HG03097 (cell line): ENCODE measurements around the gene IGLL5.

Experiments used
- ATAC-seq: cut with Tn5 transposase; IDR thresholded peaks from one replicate; pipeline ENCODE4 v1.9.1; 2021; ENCODE audit not compliant: unreplicated experiment, low FRiP score

IGLL5 gene

DNA sequence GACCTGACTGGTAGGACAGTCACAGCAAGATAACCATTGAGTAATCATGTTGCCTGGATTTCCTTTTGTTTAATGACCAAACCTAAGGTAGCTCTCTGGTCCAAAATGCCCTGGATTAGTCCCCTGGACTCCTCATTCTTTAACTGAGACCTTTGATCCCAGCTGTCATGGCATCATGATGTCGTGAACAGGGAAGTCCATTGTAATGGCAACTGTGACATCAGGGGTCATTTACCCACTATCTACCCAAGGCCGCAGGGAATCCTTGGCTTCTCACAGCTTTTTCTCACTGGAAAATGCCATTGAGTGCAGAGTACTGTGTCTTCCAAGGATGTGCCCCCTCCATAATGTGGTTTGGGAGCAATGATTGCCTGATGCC is 29.1 kb upstream of the IGLL5 start:
- no peak for ATAC-seq

DNA sequence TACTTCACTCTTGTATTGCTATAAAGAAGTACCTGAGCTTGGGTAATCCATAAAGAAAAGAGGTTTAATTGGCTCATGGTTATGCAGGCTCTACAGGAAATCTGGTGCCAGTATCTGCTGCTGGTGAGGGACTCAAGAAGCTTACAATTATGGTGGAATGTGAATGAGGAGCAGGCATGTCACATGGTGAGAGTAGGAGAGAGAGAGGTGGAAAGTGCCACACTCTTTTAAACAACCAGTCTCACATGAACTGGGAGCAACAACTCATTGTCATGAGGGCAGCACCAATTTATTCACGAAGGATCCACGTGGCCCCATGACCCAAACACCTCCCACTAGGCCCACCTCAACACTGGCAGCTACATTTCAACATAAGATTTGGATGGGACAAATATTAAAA is 24.6 kb upstream of the IGLL5 start:
- no peak for ATAC-seq

DNA sequence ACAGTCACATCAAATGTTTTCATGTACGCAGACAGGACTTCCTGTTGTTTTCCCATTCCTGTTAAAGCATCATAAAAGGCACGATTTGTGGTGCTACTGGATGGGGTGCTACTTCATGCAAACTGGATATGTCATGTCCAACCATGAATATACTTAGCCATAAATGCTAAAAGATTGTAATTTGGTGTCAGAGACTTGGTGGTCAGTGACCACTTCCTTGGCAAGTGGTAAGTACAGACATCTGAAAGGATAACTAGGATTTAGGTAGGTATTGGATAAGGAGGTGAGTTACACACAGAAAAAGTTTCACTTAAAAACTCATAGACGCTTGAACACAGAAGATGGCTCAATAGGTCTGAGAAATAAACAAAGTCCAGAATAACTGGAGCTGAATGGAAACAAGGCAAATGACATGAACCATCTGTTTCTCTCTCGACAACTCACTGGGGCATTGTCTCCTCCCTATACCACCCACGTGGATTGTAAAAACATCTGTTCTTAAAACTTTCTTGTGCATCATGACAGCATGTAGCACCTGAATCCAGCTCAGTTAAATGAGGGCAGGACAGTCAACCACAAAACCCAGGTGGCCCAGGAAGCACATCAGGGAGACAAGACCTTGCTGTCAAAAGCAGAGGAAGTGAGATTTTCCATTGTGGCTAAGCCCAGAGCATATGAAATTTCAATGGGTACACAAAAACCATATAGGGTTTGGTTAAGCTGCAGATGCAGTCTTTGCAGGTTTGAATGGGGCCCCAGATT is 22.1 kb upstream of the IGLL5 start:
- no peak for ATAC-seq

DNA sequence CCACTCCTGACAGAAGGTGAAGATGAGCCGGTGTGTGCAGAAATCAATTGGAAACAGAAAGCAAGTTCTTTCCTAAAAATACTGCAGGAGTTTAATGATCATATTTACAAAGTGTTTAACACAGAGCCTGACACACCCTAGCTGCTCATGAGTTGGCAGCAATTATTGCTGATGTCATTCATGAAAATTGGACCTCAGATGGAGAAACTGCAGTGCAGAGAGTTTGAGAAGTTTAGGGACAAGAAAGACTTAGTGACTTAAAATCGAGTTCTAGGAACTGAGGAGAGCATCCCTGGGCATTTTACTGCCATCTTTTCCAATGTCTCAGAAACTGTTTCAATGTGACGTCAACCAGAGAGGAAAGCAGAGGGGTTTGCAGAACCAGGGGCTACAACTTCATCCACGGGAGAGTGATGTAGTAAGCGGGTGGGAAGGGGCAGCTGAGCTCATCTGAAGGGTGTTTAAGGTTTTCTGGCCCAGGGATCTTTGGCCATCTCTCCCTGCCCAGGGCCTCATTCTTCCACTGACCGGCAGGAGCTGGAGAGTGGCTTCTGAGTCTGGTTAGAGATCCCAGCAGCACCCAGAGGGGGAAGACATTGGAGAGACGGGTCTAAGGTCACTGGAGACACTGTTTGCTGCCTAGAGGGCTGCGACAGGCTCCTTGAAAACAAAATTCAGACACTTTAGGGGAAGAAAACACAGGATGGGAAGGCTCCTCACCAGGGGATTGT is 21.1 kb upstream of the IGLL5 start:
- no peak for ATAC-seq

DNA sequence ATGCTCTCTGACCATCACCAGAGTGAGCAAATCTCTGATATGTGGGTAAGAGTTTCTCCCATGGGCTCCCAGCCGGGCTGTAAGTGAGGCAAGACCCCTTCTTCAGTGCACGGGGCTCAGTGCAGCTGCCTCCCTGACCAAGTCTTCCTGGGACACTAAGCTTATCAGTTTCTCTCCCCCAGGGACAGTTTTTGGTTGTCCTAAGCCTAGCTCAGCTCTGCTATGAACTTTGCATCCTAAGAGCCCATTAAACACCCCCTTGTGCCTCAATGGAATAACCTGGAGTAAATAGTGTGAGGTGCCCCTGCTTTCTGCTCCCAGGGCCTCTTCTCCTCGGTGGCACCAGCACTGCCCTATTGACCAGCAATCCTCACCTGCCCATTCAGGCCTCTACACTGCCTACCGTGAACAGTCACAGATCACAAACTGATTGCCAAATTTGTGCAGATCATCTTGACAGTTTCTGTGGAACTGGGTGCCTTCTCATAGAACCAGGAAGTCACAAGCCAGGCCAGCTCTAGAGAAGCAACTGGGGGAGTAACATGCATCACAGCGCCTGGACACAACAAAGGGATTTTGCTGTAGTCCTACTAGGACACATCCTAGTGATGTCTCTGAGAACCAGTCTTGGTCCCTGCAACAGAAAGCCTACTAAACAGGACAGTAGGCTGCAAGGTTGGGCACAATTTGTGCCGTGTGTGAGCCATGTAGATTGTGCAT is 19.5 kb upstream of the IGLL5 start:
- ATAC-seq, result no peak

DNA sequence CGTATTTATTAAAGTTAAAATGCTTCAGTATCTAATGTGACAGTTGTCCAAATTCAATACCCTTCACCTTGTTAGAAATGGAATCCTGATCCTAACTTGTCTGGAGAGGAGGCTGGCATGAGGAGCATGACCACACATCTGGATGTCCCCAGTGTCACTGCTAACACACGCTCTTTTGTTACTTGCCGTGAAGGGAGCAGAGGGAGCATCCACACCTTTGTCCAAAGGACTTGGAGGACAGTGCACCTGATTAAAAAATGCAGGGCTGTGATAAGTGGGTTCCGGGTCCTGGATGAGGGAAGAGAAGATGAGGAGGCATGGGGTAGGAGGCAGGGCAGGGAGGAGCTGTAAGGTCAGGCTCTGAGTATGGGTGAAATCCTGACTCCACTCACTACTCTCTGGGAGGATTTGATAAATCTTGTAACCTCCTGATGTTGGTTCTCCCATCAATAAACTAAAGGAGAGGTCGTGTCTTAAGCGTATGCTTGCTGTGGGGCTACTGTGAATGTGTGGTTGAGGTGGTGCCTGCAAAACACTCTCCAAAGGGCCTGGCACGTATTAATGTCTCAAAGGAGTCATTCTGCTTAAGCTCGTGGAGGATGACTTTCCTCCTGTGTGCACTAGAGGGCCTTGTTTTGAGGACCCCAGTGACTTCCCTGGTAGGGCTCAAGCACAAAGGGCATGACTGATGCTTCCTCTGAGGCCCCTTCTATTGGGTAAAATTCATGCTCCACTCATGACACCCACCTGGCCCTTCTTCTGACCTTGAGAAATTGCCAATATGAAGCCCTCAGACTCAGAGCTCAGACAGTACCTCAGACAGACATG is 16.8 kb upstream of the IGLL5 start:
- ATAC-seq, result no peak

DNA sequence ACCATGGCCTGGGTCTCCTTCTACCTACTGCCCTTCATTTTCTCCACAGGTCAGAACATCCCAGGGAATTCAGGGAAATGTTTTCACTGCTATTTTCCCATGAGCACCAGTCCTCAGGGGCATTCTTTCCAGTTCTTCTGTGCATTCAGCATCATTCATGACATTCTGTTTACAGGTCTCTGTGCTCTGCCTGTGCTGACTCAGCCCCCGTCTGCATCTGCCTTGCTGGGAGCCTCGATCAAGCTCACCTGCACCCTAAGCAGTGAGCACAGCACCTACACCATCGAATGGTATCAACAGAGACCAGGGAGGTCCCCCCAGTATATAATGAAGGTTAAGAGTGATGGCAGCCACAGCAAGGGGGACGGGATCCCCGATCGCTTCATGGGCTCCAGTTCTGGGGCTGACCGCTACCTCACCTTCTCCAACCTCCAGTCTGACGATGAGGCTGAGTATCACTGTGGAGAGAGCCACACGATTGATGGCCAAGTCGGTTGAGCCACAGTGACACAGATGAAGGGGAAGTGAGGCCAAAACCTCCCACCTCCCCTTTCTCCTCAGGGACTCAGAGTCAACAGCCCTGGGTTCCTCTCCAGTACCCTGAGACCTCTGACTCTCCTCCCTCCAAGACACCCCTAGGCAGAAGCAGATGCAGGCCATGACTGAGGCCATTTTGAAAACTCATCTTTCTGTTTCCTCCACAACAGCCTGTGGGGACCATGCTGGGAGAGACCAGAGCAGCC is 15.9 kb upstream of the IGLL5 start:
- ATAC-seq, result no peak

DNA sequence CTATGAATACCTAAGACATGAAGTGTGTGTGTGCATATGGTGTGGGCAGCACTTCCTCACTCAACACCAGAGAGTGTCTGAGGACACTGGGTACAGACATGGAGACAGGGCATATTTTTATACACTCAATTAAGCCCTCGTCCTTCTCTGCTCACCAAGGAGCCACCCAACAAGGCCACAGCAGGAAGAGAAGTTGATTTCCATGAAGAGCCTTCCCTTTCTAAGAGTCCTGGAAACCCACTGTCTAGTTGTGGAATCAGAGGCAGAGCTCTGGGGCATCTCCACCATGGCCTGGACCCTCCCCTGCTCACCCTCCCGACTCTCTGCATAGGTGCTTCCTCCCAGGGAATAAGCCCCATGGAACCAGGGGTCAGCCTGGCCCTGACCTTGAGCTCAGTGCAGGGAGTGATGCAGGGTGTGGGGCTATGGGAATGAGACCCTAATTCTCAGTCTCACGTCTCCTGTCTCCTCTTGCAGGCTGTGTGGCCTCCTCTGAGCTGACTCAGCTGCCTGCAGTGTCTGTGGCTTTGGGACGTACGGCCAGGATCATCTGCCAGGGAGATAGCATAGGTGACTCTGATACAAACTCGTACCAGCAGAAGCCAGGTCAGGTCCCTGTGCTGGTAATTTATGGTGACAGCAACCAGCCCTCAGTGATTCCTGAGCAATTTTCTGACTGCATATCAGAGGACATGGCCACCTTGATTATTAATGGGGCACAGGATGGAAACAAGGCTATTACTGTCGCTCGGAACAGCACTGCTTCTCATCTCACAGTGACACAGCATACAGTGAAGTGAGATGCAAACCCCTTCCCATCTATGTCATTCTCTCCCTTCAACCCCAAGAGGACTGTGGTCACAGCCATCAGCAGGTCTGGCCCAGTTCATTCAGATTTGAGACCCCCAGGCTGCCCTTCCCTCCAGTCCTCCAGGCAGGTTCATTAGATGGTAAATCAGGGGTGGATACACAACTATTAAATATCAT is 14.6 kb upstream of the IGLL5 start:
- ATAC-seq, result no peak

DNA sequence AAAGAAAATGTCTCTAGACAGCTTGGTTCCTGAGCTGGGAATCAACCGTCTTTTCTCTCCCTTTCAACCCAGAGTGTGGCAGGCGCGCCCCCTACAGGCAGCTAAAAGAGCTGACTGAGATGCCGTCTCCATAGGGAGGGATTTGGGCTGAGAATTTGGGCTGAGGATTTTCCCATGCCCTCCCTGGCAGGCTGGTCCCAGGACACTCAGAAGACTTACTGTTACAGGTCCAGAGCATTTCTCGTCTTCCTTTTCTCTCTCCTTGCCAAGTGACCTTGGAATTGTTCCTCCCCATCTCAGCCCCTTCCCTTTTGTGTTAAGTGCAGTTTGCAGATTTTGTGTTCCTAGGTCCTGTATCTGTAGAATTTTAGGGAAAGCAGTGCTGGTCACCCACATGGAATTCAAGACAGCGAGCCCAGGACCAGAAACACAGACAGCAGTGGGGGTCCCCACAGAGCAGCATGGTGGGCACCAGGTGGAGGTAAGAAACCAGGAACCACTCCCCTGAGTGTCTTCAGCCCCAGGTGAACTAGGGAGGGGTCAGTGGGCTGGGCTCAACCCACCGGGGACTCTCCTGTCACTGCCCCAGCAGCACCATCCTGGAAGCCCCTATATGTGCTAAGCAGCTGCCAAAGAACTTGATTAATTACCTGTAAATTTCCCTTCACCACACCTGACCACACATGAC is 9.9 kb upstream of the IGLL5 start:
- ATAC-seq, result no peak

DNA sequence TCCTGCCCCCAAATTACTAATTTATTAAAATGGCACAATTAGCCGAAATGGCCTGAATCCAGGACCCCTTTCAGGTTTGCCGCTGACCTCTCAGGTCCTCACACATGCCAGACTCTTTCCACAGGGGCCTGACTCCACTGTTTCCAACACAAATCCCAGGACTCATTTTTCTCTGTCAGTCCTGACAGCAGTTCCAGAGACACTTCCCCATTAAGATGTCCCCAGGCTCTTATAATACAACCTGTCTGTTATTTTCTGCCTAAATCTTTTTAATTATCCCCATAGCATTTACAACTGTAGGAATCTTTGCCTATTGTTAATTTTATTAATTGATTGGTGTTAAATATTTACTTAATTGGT is 9.4 kb upstream of the IGLL5 start:
- no peak for ATAC-seq

DNA sequence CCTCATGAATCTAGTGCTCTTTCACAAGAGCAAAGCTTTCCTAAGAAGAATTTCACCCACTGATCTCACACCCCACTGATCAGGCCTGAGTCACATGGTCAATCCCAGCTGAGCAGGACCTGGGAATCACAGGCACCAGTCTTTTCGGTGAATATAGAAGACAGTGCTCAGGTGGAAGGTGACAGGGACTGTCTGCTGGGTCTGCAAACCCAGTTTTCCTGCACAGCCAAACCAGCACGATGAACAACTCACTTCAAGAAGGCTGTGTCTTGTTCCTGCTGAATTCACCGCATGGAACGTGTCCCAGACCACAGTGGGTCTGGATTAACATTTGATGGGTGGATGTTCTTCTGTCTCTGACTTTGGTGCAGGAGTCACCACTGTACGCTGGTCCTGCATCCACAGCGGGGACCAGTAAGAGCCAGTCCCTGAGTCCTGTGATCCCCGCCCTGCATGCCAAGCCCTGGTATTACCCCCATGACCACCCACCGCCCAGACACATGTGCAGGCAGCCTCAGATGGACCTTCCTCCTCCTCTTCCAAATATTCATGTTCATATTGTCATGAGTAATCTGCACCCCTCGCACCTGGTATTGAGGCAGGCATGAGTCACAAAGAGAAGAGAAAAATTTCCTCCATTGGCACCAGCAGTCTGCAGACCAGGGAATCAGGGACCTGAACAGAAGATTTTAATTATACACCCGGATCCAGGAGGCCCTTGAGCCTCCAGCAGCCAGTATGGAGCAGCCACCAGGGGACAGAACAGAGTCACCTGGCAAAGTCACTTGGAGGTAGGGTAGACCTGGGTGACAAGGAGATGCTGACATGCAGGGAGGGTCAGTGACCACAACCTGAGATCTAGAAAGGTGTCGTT is 8.6 kb upstream of the IGLL5 start:
- no peak for ATAC-seq

DNA sequence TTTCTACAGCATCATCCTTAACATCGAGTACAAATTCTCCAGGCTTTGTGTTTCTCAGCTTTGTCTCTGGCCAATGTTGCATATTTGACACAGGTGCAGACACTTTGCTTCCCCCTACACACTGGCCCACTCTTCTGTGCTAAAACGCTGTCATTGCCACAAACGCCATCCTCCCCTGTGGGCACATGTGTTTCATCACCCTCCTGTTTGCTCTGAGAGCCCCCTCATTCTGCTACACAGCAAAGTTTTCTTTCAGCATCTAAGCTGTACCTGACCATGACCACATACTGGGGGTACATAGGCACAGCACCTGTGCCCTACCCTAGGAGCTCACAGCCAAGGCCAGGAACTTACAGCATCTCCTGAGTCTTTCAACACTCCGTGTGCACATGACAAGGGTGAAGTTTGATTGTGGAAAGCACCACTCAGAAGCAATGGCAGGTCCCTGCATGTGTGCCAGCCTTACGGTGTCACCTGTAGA is 7.9 kb upstream of the IGLL5 start:
- no peak for ATAC-seq

DNA sequence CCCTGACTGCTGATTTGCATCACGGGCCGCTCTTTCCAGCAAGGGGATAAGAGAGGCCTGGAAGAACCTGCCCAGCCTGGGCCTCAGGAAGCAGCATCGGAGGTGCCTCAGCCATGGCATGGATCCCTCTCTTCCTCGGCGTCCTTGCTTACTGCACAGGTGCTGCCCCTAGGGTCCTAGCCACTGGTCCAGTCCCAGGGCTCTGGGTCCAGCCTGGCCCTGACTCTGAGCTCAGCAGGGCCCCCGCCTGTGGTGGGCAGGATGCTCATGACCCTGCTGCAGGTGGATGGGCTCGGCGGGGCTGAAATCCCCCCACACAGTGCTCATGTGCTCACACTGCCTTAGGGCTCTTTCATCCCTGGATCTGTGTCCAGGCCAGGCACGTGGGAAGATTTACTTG is 7.0 kb upstream of the IGLL5 start:
- no peak for ATAC-seq

DNA sequence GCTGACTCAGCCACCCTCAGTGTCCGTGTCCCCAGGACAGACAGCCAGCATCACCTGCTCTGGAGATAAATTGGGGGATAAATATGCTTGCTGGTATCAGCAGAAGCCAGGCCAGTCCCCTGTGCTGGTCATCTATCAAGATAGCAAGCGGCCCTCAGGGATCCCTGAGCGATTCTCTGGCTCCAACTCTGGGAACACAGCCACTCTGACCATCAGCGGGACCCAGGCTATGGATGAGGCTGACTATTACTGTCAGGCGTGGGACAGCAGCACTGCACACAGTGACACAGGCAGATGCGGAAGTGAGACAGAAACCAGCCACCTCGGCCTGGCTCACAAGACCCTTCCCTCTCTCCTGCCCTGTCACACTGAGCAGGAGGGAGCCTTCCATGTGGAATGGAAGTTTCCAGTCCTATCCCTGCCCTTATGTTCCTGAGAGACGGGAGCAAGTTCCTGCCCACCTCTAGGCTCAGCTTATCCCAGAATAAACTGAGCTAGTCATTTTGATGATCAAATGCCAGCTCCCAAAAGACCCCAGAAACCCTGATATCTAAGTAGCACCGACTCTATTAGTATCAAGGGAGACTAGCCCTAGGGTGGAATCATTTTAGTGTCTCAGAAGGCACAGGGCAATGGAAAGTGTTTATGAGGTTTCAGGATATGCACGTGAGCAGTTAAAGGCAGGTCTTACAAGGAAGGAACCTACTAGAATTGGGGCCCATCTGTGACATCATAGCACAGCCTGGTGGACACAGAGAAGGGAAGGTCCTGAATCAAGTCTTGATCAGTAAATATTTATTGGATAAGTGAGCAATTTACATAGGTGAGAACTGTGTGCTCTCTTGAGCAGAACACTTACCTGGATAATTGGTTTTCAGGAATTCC is 6.3 kb upstream of the IGLL5 start:
- ATAC-seq, result no peak

DNA sequence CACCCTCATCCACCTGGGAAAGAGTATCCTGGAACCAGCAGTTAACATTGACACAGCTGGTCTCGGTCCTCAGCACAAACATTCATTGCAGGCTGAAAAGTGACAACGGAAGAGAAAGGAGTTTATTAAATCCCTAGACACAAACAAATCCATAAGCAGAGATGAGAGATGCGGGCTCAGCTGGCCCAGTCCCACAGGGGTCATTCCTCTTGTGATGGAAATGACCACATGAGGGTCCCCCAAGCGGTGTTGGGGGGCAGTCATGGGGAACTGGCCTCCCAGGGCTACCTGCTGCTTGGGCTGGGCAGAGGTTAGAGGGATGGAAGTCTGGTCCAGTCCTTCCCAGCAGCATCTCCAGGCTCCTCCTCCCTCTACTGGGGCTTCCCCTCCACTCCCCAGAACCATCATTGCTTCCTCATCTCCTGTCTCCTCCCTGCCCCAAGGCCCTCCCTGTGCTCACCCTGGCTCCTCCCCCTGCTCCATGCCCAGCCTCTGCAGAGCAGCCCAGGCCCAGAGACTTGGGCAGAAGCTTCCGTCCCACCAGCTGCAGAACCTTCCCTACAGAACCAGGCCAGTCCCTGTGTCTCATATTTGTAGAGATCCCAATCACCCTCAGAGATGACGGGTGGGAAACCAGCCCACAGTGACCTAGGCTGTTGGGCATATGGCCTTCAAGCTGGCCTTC is 5.4 kb upstream of the IGLL5 start:
- ATAC-seq, result no peak
